Loucy (cell line): ENCODE results near the gene MCU.

Source experiments
- CTCF ChIP-seq: fragments of 200-600 bp; sonication (generic); conservative IDR thresholded peaks from 2 replicates; pipeline ENCODE4 v1.5.1; 2014; ENCODE audit warnings: mild to moderate bottlenecking, antibody characterized with exemption, low read length
- EZH2phosphoT487 ChIP-seq: fragments of 200-600 bp; IDR thresholded peaks from 2 replicates; pipeline ENCODE4 v1.6.1; 2018; ENCODE audit warnings: antibody characterized with exemption, mild to moderate bottlenecking, moderate library complexity, borderline replicate concordance

- TF ChIP-seq CTCF (no peak), EZH2phosphoT487 (no peak)
These were observed 1.2 kb downstream of the MCU start for GRCh38 chr10:72692994-72693781.
